WERI-Rb-1 (cell line): ENCODE measurements around the gene PMAIP1.

Experiments
- DNase-seq: peaks from one replicate; pipeline ENCODE4 v3.0.0-alpha.2; 2020
- H3K27ac ChIP-seq: fragments of 250-450 bp; sonication (Bioruptor Pico); 2 replicates; pipeline ENCODE4 v1.5.1; 2020; ENCODE audit warnings: mild to moderate bottlenecking, moderate library complexity
- H3K27me3 ChIP-seq: fragments of 250-450 bp; sonication (Bioruptor Pico); 2 replicates; pipeline ENCODE4 v1.5.1; 2021; ENCODE audit warnings: mild to moderate bottlenecking, low read depth, moderate library complexity; ENCODE audit not compliant: insufficient read depth, severe bottlenecking
- H3K36me3 ChIP-seq: fragments of 250-450 bp; sonication (Bioruptor Pico); 2 replicates; pipeline ENCODE4 v1.5.1; 2020; ENCODE audit warnings: mild to moderate bottlenecking, moderate library complexity
- H3K4me3 ChIP-seq: 2 replicates; pipeline ENCODE4 v1.5.1; 2011; ENCODE audit warnings: low read depth, mild to moderate bottlenecking, control low read depth, low read length
- H3K9me3 ChIP-seq: fragments of 250-450 bp; sonication (Bioruptor Pico); 2 replicates; pipeline ENCODE4 v1.5.1; 2021; ENCODE audit warnings: mild to moderate bottlenecking, moderate library complexity; ENCODE audit not compliant: severe bottlenecking
- TF ChIP-seq, protein P1 (sequence below): IDR thresholded peaks from 2 replicates; pipeline ENCODE4 v1.5.1; 2011; ENCODE audit warnings: low read depth, mild to moderate bottlenecking, control low read depth, inconsistent platforms, low read length

The PMAIP1 gene

GRCh38 chr18:59915606-59916005 is 15.8 kb downstream of the PMAIP1 start:
- H3K4me3 ChIP-seq = no peak overlapping the region
- H3K27me3 ChIP-seq = no peaks in the 10 kb centered on the region
- TF ChIP-seq, protein P1, sequence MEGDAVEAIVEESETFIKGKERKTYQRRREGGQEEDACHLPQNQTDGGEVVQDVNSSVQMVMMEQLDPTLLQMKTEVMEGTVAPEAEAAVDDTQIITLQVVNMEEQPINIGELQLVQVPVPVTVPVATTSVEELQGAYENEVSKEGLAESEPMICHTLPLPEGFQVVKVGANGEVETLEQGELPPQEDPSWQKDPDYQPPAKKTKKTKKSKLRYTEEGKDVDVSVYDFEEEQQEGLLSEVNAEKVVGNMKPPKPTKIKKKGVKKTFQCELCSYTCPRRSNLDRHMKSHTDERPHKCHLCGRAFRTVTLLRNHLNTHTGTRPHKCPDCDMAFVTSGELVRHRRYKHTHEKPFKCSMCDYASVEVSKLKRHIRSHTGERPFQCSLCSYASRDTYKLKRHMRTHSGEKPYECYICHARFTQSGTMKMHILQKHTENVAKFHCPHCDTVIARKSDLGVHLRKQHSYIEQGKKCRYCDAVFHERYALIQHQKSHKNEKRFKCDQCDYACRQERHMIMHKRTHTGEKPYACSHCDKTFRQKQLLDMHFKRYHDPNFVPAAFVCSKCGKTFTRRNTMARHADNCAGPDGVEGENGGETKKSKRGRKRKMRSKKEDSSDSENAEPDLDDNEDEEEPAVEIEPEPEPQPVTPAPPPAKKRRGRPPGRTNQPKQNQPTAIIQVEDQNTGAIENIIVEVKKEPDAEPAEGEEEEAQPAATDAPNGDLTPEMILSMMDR = no peak
- peaks cover 4% of the 10 kb centered on the region for H3K9me3 ChIP-seq
- DNase-seq = no peak
- no peak overlapping the region for H3K27ac ChIP-seq
- H3K36me3 ChIP-seq = no peaks in the 10 kb centered on the region

DNA sequence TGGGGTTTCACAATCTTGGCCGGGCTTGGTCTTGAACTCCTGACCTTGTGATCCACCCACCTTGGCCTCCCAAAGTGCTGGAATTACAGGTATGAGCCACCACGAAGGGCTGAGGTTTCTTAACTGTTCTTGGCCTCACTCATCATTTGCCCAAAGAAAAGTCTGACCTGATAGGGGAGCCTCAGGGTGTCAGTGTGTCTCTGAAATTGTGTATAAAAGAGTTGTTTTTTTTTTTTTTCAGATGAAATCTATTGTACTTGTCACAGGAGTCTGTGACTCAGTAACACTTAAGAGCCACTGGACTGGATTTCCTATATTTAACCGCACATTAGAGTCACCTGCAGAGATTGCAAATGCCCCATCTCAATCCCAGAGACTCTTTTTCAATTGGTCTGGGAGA is 16.9 kb downstream of the PMAIP1 start:
- TF ChIP-seq, protein P1 = no peak
- Histone ChIP-seq H3K36me3 (no peaks in the 10 kb centered on the region), H3K27me3 (no peaks in the 10 kb centered on the region), H3K27ac (no peak overlapping the region), H3K4me3 (no peak overlapping the region), H3K9me3 (peaks cover 4% of the 10 kb centered on the region)
- no peak for DNase-seq

DNA sequence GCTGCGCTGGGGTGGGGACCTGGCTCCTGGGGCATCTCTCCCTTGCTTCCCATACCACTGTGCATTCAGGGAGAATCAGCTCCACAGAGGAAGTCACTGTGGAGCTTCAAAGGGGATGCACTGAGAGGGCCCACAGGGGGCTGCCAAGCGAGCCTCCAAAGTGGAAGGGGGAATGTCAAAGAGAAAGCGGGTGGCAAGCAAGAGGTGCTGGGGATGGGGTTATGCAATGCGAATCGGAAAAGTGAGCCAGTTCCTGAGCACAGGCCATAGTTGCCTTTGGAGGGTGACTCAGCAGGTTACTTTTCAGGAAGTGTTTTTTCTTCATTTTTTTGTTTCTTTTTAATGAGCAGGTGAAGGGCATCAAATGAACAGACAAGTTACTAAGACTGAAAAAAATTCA is 17.6 kb downstream of the PMAIP1 start:
- no peaks in the 10 kb centered on the region for H3K36me3 ChIP-seq
- H3K27me3 ChIP-seq = no peaks in the 10 kb centered on the region
- no peak overlapping the region for H3K27ac ChIP-seq
- peaks cover 4% of the 10 kb centered on the region for H3K9me3 ChIP-seq
- DNase-seq = no peak
- no peak overlapping the region for H3K4me3 ChIP-seq
- TF ChIP-seq, protein P1 = no peak

GRCh38 chr18:59918320-59918755 is 18.5 kb downstream of the PMAIP1 start:
- Histone ChIP-seq H3K27ac (peak overlapping the region; percentile 11; the same call in 1 of the 2 replicates), H3K27me3 (no peaks in the 10 kb centered on the region), H3K4me3 (no peak overlapping the region; the same call in 1 of the 2 replicates), H3K9me3 (no peaks in the 10 kb centered on the region), H3K36me3 (no peaks in the 10 kb centered on the region)
- peak; percentile 80 for DNase-seq
- TF ChIP-seq, protein P1 = no peak

- TF ChIP-seq, protein P1 = no peak
- Histone ChIP-seq H3K27me3 (no peaks in the 10 kb centered on the region), H3K9me3 (no peaks in the 10 kb centered on the region), H3K27ac (peak overlapping the region; percentile 3; the same call in 1 of the 2 replicates), H3K4me3 (no peak overlapping the region), H3K36me3 (no peaks in the 10 kb centered on the region)
- no peak for DNase-seq
Measured at GRCh38 chr18:59918997-59919396, 19.2 kb downstream of the PMAIP1 start.

DNA sequence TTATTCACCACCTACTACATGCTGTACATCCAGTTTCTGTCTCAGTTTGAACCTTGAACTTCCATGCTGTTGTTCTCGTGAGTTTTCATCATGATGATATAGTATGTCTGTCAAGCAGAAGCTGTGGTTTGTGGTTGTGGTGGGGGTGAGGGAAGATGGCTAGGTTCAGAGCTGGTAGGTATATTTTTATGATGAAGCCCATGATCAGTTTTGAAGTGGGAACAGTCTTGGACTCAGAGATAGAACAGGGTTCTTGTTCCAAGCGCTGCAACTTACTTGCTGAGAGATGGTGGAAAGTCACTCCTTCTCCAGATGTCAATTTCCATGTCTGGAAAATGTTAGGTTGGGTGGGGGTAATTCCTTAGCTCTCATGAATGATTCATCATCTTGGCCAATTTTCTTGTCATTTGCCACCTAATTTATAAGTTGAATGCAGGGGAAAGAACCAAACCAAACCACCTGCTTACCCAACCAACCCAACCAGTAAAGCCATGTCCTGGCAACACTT is 21.6 kb downstream of the PMAIP1 start:
- no peaks in the 10 kb centered on the region for H3K36me3 ChIP-seq
- no peak overlapping the region for H3K4me3 ChIP-seq
- no peak for DNase-seq
- no peaks in the 10 kb centered on the region for H3K27me3 ChIP-seq
- H3K9me3 ChIP-seq = no peaks in the 10 kb centered on the region
- TF ChIP-seq, protein P1 = no peak
- H3K27ac ChIP-seq = no peak overlapping the region
